HCT116 (cell line): ENCODE data around the gene CACNB2. TPM values are rescaled to one million over a fixed set of nuclear protein-coding genes. Genes with fewer than 3 reads are reported as not detected.
"Not testable (repeated sequence)": the region's sequence is repeated elsewhere in the genome, so short reads cannot be mapped to it uniquely, and the experiment has no call there.

Experiments used
- ATAC-seq: fragments of 200-7000 bp; cut with Tn5 transposase; 2 replicates; pipeline ENCODE4 v1.9.1; 2020; ENCODE audit warnings: mild to moderate bottlenecking, moderate library complexity
- BruUV-seq: library from RNA; stranded (reverse); fragments of 400-500 nt; replicated peaks from 2 replicates; lab custom pipeline; 2021; lab: Mats Ljungman, UMichigan
- CTCF ChIA-PET: fragments of 300-600 bp; sonication (Branson Sonifier 250); formaldehyde crosslinking; loops from one replicate; lab custom pipeline; 2021; ENCODE audit warnings: antibody characterized with exemption; lab: Charles Lee
- POLR2A ChIA-PET: fragments of 300-600, 350-600 bp; sonication (Branson Sonifier 250); formaldehyde crosslinking; loops from one replicate; lab custom pipeline; 2021; ENCODE audit warnings: antibody characterized with exemption; lab: Charles Lee
- RAD21 ChIA-PET, 2 experiments: fragments of 300-600 bp; sonication (Branson Sonifier 250); formaldehyde crosslinking; loops; one replicate each; lab custom pipeline; 2023; ENCODE audit warnings: low total read pairs in 2 of 2; ENCODE audit not compliant: uncharacterized antibody in 2 of 2, unreplicated experiment in 2 of 2, low non-redundant PET in 1 of 2; lab: Charles Lee
- DNase-seq: peaks from one replicate; pipeline ENCODE4 v3.0.0-alpha.2; 2010; ENCODE audit warnings: low read depth, low spot score
- H2AFZ ChIP-seq: fragments of 200-600 bp; shearing (Covaris generic), sonication (generic); 2 replicates; pipeline ENCODE4 v1.6.1; 2017; ENCODE audit warnings: low read depth, mixed run types, mixed read lengths, antibody characterized with exemption, low read length; ENCODE audit not compliant: poor library complexity, severe bottlenecking
- H3K27ac ChIP-seq: 2 replicates; pipeline ENCODE4 v1.5.1; 2012; ENCODE audit warnings: low read depth, low read length
- H3K27me3 ChIP-seq: fragments of 200-600 bp; sonication (generic); 2 replicates; pipeline ENCODE4 v1.6.1; 2016; ENCODE audit warnings: mixed run types, low read length, mixed read lengths; ENCODE audit not compliant: insufficient read depth
- H3K36me3 ChIP-seq, 2 experiments: fragments of 200-500 bp in 1 of 2; fragments of 200-600 bp in 1 of 2; sonication (Bioruptor generic) in 1 of 2; sonication (generic) in 1 of 2; 2 replicates each; pipeline versions ENCODE4 v1.5.1 to v1.6.1; 2014 to 2016; ENCODE audit warnings: low read length in 2 of 2, inconsistent platforms in 1 of 2, mixed read lengths in 1 of 2, mixed run types in 1 of 2; ENCODE audit not compliant: insufficient read depth in 2 of 2, control insufficient read depth in 1 of 2
- H3K4me1 ChIP-seq, 2 experiments: fragments of 200-600 bp in 1 of 2; sonication (generic) in 1 of 2; 2 replicates each; pipeline versions ENCODE4 v1.5.1 to v1.6.1; 2012 to 2017; ENCODE audit warnings: low read length in 2 of 2, inconsistent platforms in 1 of 2, mild to moderate bottlenecking in 1 of 2, mixed read lengths in 1 of 2, mixed run types in 1 of 2, moderate library complexity in 1 of 2; ENCODE audit not compliant: insufficient read depth in 2 of 2, control insufficient read depth in 1 of 2
- H3K4me2 ChIP-seq: fragments of 200-600 bp; sonication (generic); 2 replicates; pipeline ENCODE4 v1.6.1; 2017; ENCODE audit warnings: mixed run types, low read length, mixed read lengths
- H3K4me3 ChIP-seq, 2 experiments: fragments of 200-600 bp in 1 of 2; sonication (generic) in 1 of 2; replicated peaks in 1 of 2; 2 replicates each; pipeline ENCODE4 v1.5.1; 2011 to 2016; ENCODE audit warnings: low read length in 2 of 2, control low read depth in 1 of 2, low read depth in 1 of 2, mild to moderate bottlenecking in 1 of 2, mixed read lengths in 1 of 2, mixed run types in 1 of 2
- H3K79me2 ChIP-seq: fragments of 200-600 bp; sonication (generic); 2 replicates; pipeline ENCODE4 v1.6.1; 2017; ENCODE audit warnings: mild to moderate bottlenecking, mixed run types, low read length, moderate library complexity, mixed read lengths; ENCODE audit not compliant: insufficient read depth
- H3K9ac ChIP-seq: fragments of 200-600 bp; sonication (generic); 2 replicates; pipeline ENCODE4 v1.6.1; 2016; ENCODE audit warnings: low read length, mixed read lengths
- H3K9me2 ChIP-seq: fragments of 200-600 bp; sonication (generic), shearing (Covaris generic); 2 replicates; pipeline ENCODE4 v1.6.1; 2017; ENCODE audit warnings: mixed run types, mild to moderate bottlenecking, moderate library complexity; ENCODE audit not compliant: insufficient read depth
- H3K9me3 ChIP-seq, 2 experiments: fragments of 200-500 bp in 1 of 2; fragments of 200-600 bp in 1 of 2; sonication (Bioruptor generic) in 1 of 2; sonication (generic) in 1 of 2; 2 replicates each; pipeline ENCODE4 v1.6.1; 2014 to 2017; ENCODE audit warnings: low read length in 2 of 2, mixed read lengths in 2 of 2, inconsistent platforms in 1 of 2, low read depth in 1 of 2, mild to moderate bottlenecking in 1 of 2, mixed run types in 1 of 2, moderate library complexity in 1 of 2; ENCODE audit not compliant: control insufficient read depth in 1 of 2, insufficient read depth in 1 of 2
- H4K20me1 ChIP-seq: fragments of 200-600 bp; sonication (generic), shearing (Covaris generic); 2 replicates; pipeline ENCODE4 v1.6.1; 2017; ENCODE audit warnings: mixed run types, mild to moderate bottlenecking, moderate library complexity; ENCODE audit not compliant: insufficient read depth
- EZH2 ChIP-seq: fragments of 200-600 bp; sonication (generic); IDR thresholded peaks from 2 replicates; pipeline ENCODE4 v1.6.1; 2017; ENCODE audit warnings: antibody characterized with exemption, mixed run types
- POLR2A ChIP-seq: IDR thresholded peaks from 2 replicates; pipeline ENCODE4 v1.7.0; 2011; ENCODE audit warnings: borderline replicate concordance; ENCODE audit not compliant: insufficient read depth, insufficient read length; ENCODE audit errors: extremely low read depth
- POLR2AphosphoS5 ChIP-seq: IDR thresholded peaks from 2 replicates; pipeline ENCODE4 v1.6.1; 2011; ENCODE audit warnings: mild to moderate bottlenecking, low read depth, low read length, moderate library complexity
- RAD21 ChIP-seq: IDR thresholded peaks from 2 replicates; pipeline ENCODE4 v1.6.1; 2012; ENCODE audit warnings: low read depth, mild to moderate bottlenecking
- TCF7L2 ChIP-seq: IDR thresholded peaks from 2 replicates; pipeline ENCODE4 v1.7.0; 2011; ENCODE audit warnings: borderline replicate concordance, inconsistent platforms; ENCODE audit not compliant: insufficient read depth, insufficient read length; ENCODE audit errors: extremely low read depth
- ZFX ChIP-seq: fragments of 450-650 bp; IDR thresholded peaks from 2 replicates; pipeline ENCODE4 v1.6.1; 2017
- intact Hi-C: fragments of 100-400 bp; cut with micrococcal nuclease; formaldehyde crosslinking; loops from 2 replicates; pipeline ENCODE4 v1.10.0; 2022
- total RNA-seq: library from RNA; stranded (reverse); gene quantifications from one replicate; pipeline ENCODE4 v1.2.1, GENCODE V29; 2021; ENCODE audit not compliant: unreplicated experiment
- TF ChIP-seq, protein P1 (sequence below): IDR thresholded peaks from 2 replicates; pipeline ENCODE4 v1.6.1; 2011; ENCODE audit warnings: mild to moderate bottlenecking, low read length, moderate library complexity; ENCODE audit not compliant: insufficient replicate concordance; ENCODE audit errors: extremely low read depth
- TF ChIP-seq, protein P2 (sequence below): IDR thresholded peaks from 2 replicates; pipeline ENCODE4 v1.6.1; 2012

The CACNB2 gene
- total RNA-seq, 1 experiment from 2014 or later, result 0.71 TPM

DNA sequence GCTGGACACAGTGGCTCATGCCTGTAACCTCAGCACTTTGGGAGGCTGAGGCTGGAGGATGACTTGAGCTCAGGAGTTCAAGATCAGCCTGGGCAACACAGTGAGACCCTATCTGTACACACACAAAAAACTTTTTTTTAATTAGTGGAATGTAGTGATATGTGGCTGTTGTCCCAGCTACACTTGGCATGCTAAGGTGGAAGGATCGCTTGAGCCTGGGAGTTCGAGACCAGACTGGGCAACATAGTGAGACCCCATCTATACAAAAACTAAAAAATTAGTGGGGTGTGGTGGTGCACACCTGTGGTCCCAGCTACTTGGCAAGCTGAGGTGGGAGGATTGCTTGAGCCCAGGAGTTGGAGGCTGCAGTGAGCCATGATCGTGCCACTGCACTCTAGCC lies 68.0 kb downstream of the CACNB2 start:
- H3K4me3 ChIP-seq, H3K4me1 ChIP-seq, H3K79me2 ChIP-seq, H3K36me3 ChIP-seq, intact Hi-C loops, H2AFZ ChIP-seq, H3K9me3 ChIP-seq, H3K27ac ChIP-seq, POLR2A ChIA-PET, H4K20me1 ChIP-seq, DNase-seq, ATAC-seq, H3K4me2 ChIP-seq, H3K9me2 ChIP-seq, RAD21 ChIA-PET, H3K9ac ChIP-seq, BruUV-seq: not testable (repeated sequence)
- CTCF ChIA-PET, result interaction anchor here (1.7 kb wide), 1 partner anchor 8 kb away, joined by 8 read pairs; no protein-coding TSS in a partner anchor
- 0 out of 2 replicates have a peak, but pooled peaks cover 10% of the 10 kb centered on the region for H3K27me3 ChIP-seq

DNA sequence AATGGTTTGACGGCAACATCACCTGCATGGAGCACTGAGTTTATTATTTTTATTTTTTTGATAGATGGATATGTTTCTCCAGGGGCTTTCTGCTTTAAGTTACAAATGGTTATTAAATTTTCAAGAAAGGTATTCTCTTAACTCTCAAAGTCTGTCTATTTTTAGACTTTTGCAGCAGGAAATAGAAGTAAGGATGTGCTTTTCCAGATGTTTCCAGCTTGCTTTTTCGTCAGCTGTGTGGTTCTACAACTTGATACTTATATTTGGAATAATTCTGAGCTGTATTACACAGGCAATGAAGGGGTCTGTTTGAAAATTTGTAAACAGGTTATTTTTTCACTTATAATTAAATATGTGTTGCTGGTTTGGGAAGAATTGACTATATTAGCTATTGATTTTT lies 69.0 kb downstream of the CACNB2 start:
- no TSS peak for BruUV-seq
- Histone ChIP-seq H3K79me2 (no peaks in the 10 kb centered on the region), H3K9me3 (no peaks in the 10 kb centered on the region), H3K4me2 (no peak overlapping the region), H2AFZ (no peak overlapping the region), H3K9ac (no peak overlapping the region), H3K4me3 (no peak overlapping the region), H3K27ac (no peak overlapping the region), H3K4me1 (no peaks in the 10 kb centered on the region), H3K27me3 (0 out of 2 replicates have a peak, but pooled peaks cover 9% of the 10 kb centered on the region), H3K9me2 (no peaks in the 10 kb centered on the region), H4K20me1 (no peaks in the 10 kb centered on the region), H3K36me3 (no peaks in the 10 kb centered on the region)
- ChIA-PET POLR2A (no interaction called here), RAD21 (no interaction called here), CTCF (no interaction called here)
- no peak for TF ChIP-seq POLR2A
- TF ChIP-seq EZH2, result no peak
- TF ChIP-seq, protein P1, sequence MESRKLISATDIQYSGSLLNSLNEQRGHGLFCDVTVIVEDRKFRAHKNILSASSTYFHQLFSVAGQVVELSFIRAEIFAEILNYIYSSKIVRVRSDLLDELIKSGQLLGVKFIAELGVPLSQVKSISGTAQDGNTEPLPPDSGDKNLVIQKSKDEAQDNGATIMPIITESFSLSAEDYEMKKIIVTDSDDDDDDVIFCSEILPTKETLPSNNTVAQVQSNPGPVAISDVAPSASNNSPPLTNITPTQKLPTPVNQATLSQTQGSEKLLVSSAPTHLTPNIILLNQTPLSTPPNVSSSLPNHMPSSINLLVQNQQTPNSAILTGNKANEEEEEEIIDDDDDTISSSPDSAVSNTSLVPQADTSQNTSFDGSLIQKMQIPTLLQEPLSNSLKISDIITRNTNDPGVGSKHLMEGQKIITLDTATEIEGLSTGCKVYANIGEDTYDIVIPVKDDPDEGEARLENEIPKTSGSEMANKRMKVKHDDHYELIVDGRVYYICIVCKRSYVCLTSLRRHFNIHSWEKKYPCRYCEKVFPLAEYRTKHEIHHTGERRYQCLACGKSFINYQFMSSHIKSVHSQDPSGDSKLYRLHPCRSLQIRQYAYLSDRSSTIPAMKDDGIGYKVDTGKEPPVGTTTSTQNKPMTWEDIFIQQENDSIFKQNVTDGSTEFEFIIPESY, result no peak
- TF ChIP-seq RAD21, result no peak
- TF ChIP-seq, protein P2, sequence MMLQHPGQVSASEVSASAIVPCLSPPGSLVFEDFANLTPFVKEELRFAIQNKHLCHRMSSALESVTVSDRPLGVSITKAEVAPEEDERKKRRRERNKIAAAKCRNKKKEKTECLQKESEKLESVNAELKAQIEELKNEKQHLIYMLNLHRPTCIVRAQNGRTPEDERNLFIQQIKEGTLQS, result no peak
- TF ChIP-seq TCF7L2, result no peak
- no peak for TF ChIP-seq ZFX
- TF ChIP-seq POLR2AphosphoS5, result no peak
- no peak for ATAC-seq
- DNase-seq, result no peak
- intact Hi-C loops, result no loop called here
